ENCODE data around the gene SUMO3. TPM values are rescaled to one million over a fixed set of nuclear protein-coding genes. Genes with fewer than 3 reads are reported as not detected.

SUMO3 gene
- polyA plus RNA-seq, 1 experiment, result 82.6 TPM

DNA sequence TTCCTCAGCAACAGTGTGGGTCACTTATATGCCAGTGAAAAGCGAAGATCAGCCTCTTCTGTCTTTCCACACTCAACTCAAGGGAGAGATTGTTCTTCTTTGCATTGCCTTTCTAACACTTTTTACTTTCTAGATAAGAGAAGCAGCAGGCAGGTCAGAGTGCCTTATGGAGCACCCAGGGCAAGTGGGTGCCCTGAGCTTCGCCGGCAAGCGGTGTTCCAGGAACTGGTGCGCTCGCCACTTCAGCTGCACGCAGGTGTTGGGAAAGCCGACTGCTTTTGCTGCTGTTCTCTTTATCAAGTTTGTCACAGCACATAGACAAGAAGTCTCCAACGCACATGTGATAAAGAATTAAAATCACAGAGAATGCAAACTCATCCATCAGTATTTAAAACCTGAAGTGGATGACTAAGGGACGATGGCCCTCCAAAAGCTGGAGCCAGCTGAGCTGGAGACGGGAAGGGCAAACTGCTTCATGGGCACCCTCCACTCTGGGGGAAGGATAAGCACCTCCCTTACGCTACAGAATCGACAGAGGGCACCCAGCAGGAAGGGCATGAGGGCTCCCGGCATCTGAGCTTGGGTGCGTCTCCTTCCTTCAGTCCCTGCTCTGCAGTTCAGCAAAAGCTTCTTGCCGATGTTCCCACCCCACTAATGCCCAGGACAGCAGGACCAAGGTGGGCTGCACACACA is 36.9 kb downstream of the SUMO3 start:
- peaks cover 11% of the 10 kb centered on the region for H3K36me3 ChIP-seq (ENCODE audit: control insufficient read depth, insufficient read depth, low read length)
- POLR2A ChIA-PET, result no interaction called here
- H3K4me3 ChIP-seq (ENCODE audit: low read depth, low read length), result no peak overlapping the region
- TF ChIP-seq, protein P1, sequence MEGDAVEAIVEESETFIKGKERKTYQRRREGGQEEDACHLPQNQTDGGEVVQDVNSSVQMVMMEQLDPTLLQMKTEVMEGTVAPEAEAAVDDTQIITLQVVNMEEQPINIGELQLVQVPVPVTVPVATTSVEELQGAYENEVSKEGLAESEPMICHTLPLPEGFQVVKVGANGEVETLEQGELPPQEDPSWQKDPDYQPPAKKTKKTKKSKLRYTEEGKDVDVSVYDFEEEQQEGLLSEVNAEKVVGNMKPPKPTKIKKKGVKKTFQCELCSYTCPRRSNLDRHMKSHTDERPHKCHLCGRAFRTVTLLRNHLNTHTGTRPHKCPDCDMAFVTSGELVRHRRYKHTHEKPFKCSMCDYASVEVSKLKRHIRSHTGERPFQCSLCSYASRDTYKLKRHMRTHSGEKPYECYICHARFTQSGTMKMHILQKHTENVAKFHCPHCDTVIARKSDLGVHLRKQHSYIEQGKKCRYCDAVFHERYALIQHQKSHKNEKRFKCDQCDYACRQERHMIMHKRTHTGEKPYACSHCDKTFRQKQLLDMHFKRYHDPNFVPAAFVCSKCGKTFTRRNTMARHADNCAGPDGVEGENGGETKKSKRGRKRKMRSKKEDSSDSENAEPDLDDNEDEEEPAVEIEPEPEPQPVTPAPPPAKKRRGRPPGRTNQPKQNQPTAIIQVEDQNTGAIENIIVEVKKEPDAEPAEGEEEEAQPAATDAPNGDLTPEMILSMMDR (IDR thresholded peaks at IDR 0.05; ENCODE audit: insufficient read depth, low read depth, low read length), result no peak
- H3K27me3 ChIP-seq (ENCODE audit: control insufficient read depth, insufficient read depth, low read length), result no peaks in the 10 kb centered on the region
- no peak for DNase-seq (ENCODE audit: low read depth)
- CTCF ChIA-PET, result no interaction called here

DNA sequence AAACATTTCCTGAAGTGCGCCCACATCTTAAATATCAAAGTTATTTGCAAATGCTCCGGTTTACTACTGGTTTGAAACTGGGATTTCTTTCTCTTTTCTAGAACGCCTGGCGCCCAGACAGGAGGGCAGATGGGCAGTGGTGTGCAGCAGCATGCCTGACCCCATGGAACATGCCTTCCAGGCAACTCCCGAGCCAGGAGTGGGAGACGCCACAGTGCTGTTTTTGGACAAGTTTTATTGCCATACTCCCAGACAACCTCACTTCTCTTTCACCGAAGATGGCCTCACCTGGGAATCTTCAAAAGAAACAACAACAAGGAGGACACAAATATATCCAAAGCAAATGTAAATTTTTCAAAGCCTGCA is 37.7 kb downstream of the SUMO3 start:
- ChIA-PET CTCF (interaction anchor here (2.1 kb wide), 1 partner anchor 19 kb away, joined by 6 read pairs; no protein-coding TSS in a partner anchor), POLR2A (no interaction called here)
- Histone ChIP-seq H3K36me3 (ENCODE audit: control insufficient read depth, insufficient read depth, low read length) (peaks cover 13% of the 10 kb centered on the region), H3K27me3 (ENCODE audit: control insufficient read depth, insufficient read depth, low read length) (no peaks in the 10 kb centered on the region), H3K4me3 (ENCODE audit: low read depth, low read length) (no peak overlapping the region)
- TF ChIP-seq, protein P1 (IDR thresholded peaks at IDR 0.05; ENCODE audit: insufficient read depth, low read depth, low read length), result no peak
- no peak for DNase-seq (ENCODE audit: low read depth)

DNA sequence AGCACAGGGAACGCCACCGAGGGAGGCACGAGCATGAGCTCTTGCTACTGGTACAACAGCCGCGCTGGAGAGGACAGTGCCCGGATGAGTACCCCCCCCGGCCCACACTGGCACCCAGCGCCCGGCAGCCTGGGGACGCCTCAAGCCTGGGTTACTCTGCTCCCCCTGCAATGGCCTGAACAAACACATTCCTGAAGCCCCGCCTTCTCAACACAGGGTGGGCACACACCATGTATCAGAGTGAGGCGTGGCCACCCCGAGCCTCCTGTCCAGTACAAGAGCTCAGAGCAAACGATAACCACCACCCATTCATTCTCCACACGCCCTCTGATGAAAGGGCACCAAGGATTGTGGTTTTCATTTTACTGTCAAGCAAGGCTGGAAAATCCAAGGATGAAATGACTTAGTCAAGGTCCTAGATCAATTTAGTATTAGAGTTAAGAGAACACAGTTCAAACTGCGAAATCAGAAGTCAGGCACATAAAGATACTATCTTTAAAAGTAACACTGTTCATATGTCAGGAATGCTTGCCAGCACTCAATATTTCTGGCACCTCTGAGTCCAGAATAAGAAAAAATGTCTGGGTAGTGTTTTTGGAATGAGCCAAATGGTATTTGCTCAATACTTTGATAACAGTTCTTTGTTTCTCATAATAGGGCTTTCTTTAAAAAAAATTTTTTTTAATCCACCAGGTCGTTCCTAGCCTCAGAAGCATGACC is 38.3 kb downstream of the SUMO3 start:
- no peaks in the 10 kb centered on the region for H3K27me3 ChIP-seq (ENCODE audit: control insufficient read depth, insufficient read depth, low read length)
- POLR2A ChIA-PET, result no interaction called here
- H3K4me3 ChIP-seq (ENCODE audit: low read depth, low read length), result no peak overlapping the region
- no peak for DNase-seq (ENCODE audit: low read depth)
- TF ChIP-seq, protein P1 (IDR thresholded peaks at IDR 0.05; ENCODE audit: insufficient read depth, low read depth, low read length), result no peak
- CTCF ChIA-PET, result interaction anchor here (2.1 kb wide), 1 partner anchor 19 kb away, joined by 6 read pairs; no protein-coding TSS in a partner anchor
- peaks cover 12% of the 10 kb centered on the region for H3K36me3 ChIP-seq (ENCODE audit: control insufficient read depth, insufficient read depth, low read length)

DNA sequence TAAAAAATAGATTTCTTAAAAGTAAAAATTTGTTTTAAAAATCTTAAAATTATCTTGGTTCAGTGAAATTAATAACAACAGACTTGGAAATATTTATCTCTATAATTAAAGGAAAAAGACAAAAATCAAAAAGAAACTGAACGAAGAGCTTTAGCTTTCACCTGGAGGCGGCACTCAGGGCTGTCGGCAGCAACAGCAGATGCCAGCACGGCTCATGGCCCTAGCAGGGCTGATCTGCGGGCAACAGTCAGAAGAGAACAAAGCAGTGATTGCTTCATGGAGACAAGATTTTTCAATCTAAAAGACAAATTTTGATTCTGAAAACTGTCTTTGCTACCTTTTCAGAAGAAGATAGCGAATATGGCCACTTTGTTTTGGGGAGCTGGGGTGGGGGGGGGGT is 38.9 kb downstream of the SUMO3 start:
- Histone ChIP-seq H3K36me3 (ENCODE audit: control insufficient read depth, insufficient read depth, low read length) (peaks cover 14% of the 10 kb centered on the region), H3K4me3 (ENCODE audit: low read depth, low read length) (no peak overlapping the region), H3K27me3 (ENCODE audit: control insufficient read depth, insufficient read depth, low read length) (no peaks in the 10 kb centered on the region)
- CTCF ChIA-PET, result interaction anchor here (2.1 kb wide), 1 partner anchor 20 kb away, joined by 6 read pairs; no protein-coding TSS in a partner anchor
- TF ChIP-seq, protein P1 (IDR thresholded peaks at IDR 0.05; ENCODE audit: insufficient read depth, low read depth, low read length), result no peak
- POLR2A ChIA-PET, result no interaction called here
- no peak for DNase-seq (ENCODE audit: low read depth)

DNA sequence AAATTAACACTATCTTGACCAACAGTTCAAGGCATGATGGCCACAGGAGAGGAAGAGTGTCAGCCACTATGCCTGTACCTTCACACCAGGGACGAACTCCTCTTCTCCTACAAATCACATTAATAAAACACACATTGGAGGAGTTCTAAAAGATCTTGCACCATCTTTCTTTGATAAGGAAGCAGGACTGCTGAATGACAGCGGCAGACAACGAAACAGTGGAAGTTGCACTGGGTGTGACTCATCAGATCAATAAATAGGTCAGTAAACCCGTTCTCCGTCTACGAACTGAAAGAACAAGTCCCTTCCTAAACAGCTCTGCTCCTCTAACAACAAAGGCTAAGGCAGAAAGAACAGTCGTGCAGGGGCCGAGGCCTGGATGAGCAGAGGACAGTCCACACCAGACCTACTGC is 39.4 kb downstream of the SUMO3 start:
- no peak overlapping the region for H3K4me3 ChIP-seq (ENCODE audit: low read depth, low read length)
- no peak for DNase-seq (ENCODE audit: low read depth)
- peaks cover 14% of the 10 kb centered on the region for H3K36me3 ChIP-seq (ENCODE audit: control insufficient read depth, insufficient read depth, low read length)
- POLR2A ChIA-PET, result no interaction called here
- no peaks in the 10 kb centered on the region for H3K27me3 ChIP-seq (ENCODE audit: control insufficient read depth, insufficient read depth, low read length)
- TF ChIP-seq, protein P1 (IDR thresholded peaks at IDR 0.05; ENCODE audit: insufficient read depth, low read depth, low read length), result no peak
- CTCF ChIA-PET, result interaction anchor here (2.1 kb wide), 1 partner anchor 20 kb away, joined by 6 read pairs; no protein-coding TSS in a partner anchor
